HTERT RPE-1 (cell line): Measurements from ENCODE around the gene GALNTL6.

ENCODE experiments used
- in situ Hi-C: fragments of 300-500 bp; cut with MboI; formaldehyde crosslinking; loops from 4 replicates; pipeline ENCODE4 v1.14.3; 2020; ENCODE audit warnings: low sequenced_read_pairs

Gene GALNTL6

GRCh38 chr4:171985129-171985528 lies 171.9 kb downstream of the GALNTL6 start:
- in situ Hi-C loops, result no loop called here

GRCh38 chr4:171993247-171993646 lies 180.0 kb downstream of the GALNTL6 start:
- in situ Hi-C loops, result no loop called here

GRCh38 chr4:172007889-172008288 lies 194.7 kb downstream of the GALNTL6 start:
- in situ Hi-C loops, result no loop called here

- in situ Hi-C loops, result no loop called here
These were observed 196.4 kb downstream of the GALNTL6 start for GRCh38 chr4:172009446-172010230.

GRCh38 chr4:172011196-172011595 lies 198.0 kb downstream of the GALNTL6 start:
- in situ Hi-C loops, result no loop called here

GRCh38 chr4:172018358-172018757 lies 205.2 kb downstream of the GALNTL6 start:
- in situ Hi-C loops, result no loop called here

- in situ Hi-C loops, result no loop called here
These were observed 222.4 kb downstream of the GALNTL6 start for GRCh38 chr4:172035562-172035961.

GRCh38 chr4:172040766-172041165 lies 227.6 kb downstream of the GALNTL6 start:
- in situ Hi-C loops, result no loop called here

- in situ Hi-C loops, result no loop called here
These were observed 229.5 kb downstream of the GALNTL6 start for GRCh38 chr4:172042714-172043114.

- in situ Hi-C loops, result no loop called here
These were observed 232.8 kb downstream of the GALNTL6 start for GRCh38 chr4:172045981-172046380.

GRCh38 chr4:172048666-172049065 lies 235.5 kb downstream of the GALNTL6 start:
- in situ Hi-C loops, result no loop called here

- in situ Hi-C loops, result no loop called here
These were observed 237.7 kb downstream of the GALNTL6 start for GRCh38 chr4:172050911-172051310.

- in situ Hi-C loops, result no loop called here
These were observed 241.8 kb downstream of the GALNTL6 start for GRCh38 chr4:172055046-172055445.

- in situ Hi-C loops, result no loop called here
These were observed 242.3 kb downstream of the GALNTL6 start for GRCh38 chr4:172055498-172055897.

GRCh38 chr4:172061204-172061603 lies 248.0 kb downstream of the GALNTL6 start:
- in situ Hi-C loops, result no loop called here

- in situ Hi-C loops, result no loop called here
These were observed 255.3 kb downstream of the GALNTL6 start for GRCh38 chr4:172068506-172068905.

GRCh38 chr4:172073590-172073989 lies 260.4 kb downstream of the GALNTL6 start:
- in situ Hi-C loops, result no loop called here

- in situ Hi-C loops, result no loop called here
These were observed 270.1 kb downstream of the GALNTL6 start for GRCh38 chr4:172083272-172083671.

GRCh38 chr4:172088556-172088955 lies 275.4 kb downstream of the GALNTL6 start:
- in situ Hi-C loops, result no loop called here

GRCh38 chr4:172095161-172095560 lies 282.0 kb downstream of the GALNTL6 start:
- in situ Hi-C loops, result no loop called here

GRCh38 chr4:172096786-172097185 lies 283.6 kb downstream of the GALNTL6 start:
- in situ Hi-C loops, result no loop called here

- in situ Hi-C loops, result no loop called here
These were observed 286.2 kb downstream of the GALNTL6 start for GRCh38 chr4:172099376-172099775.

GRCh38 chr4:172103456-172103855 lies 290.3 kb downstream of the GALNTL6 start:
- in situ Hi-C loops, result no loop called here
